Activated T-helper 1 cell treated with Interleukin-2 at 50 U/mL for 16 hours (primary cell): ENCODE results near the gene ANO10.
"Not testable (repeated sequence)": the region's sequence is repeated elsewhere in the genome, so short reads cannot be mapped to it uniquely, and the experiment has no call there.

Experiments used
- DNase-seq: peaks from one replicate; pipeline ENCODE4 v3.0.0-alpha.2; 2020; ENCODE audit warnings: low read depth

The ANO10 gene

GRCh38 chr3:43372007-43372740 lies 249.6 kb downstream of the ANO10 start:
- no peak for DNase-seq

GRCh38 chr3:43371494-43371893 lies 250.3 kb downstream of the ANO10 start:
- no peak for DNase-seq

GRCh38 chr3:43370293-43370980 lies 251.4 kb downstream of the ANO10 start:
- no peak for DNase-seq

GRCh38 chr3:43369404-43370292 lies 252.2 kb downstream of the ANO10 start:
- no peak for DNase-seq

- DNase-seq = no peak
Measured at GRCh38 chr3:43366885-43367284, 254.9 kb downstream of the ANO10 start.

GRCh38 chr3:43366481-43366880 lies 255.3 kb downstream of the ANO10 start:
- DNase-seq = no peak

- no peak for DNase-seq
Measured at GRCh38 chr3:43365601-43366305, 256.1 kb downstream of the ANO10 start.

GRCh38 chr3:43364926-43365325 lies 256.9 kb downstream of the ANO10 start:
- no peak for DNase-seq

GRCh38 chr3:43364494-43364893 lies 257.3 kb downstream of the ANO10 start:
- DNase-seq = no peak

GRCh38 chr3:43363621-43364266 lies 258.1 kb downstream of the ANO10 start:
- DNase-seq = no peak

- no peak for DNase-seq
Measured at GRCh38 chr3:43362961-43363360, 258.9 kb downstream of the ANO10 start.

GRCh38 chr3:43362183-43362582 lies 259.6 kb downstream of the ANO10 start:
- no peak for DNase-seq

GRCh38 chr3:43361077-43361476 lies 260.7 kb downstream of the ANO10 start:
- no peak for DNase-seq

GRCh38 chr3:43356033-43356432 lies 265.8 kb downstream of the ANO10 start:
- DNase-seq = not testable (repeated sequence)

- no peak for DNase-seq
Measured at GRCh38 chr3:43353923-43354670, 267.7 kb downstream of the ANO10 start.

GRCh38 chr3:43353393-43353792 lies 268.4 kb downstream of the ANO10 start:
- DNase-seq = no peak

GRCh38 chr3:43349716-43350115 lies 272.1 kb downstream of the ANO10 start:
- DNase-seq = no peak

GRCh38 chr3:43348852-43349574 lies 272.8 kb downstream of the ANO10 start:
- no peak for DNase-seq

GRCh38 chr3:43348350-43348749 lies 273.5 kb downstream of the ANO10 start:
- DNase-seq = no peak

- no peak for DNase-seq
Measured at GRCh38 chr3:43347774-43348173, 274.0 kb downstream of the ANO10 start.
